ENCODE measurements around the gene ZFP69. TPM values are rescaled to one million over a fixed set of nuclear protein-coding genes. Genes with fewer than 3 reads are reported as not detected.

ZFP69 gene
- total RNA-seq: 1 to 10 TPM; 1.7 to 2.8 (median 2.4) TPM
- 1.8 TPM for polyA plus RNA-seq
- long read RNA-seq, donor 1, partial matches to known transcripts: 1 of 8 reads
- long read RNA-seq, donor 1, other reads (novel, unspliced or antisense): 5 of 8 reads
- long read RNA-seq, donor 2, partial matches to known transcripts: 0 of 5 reads
- long read RNA-seq, donor 2, other reads (novel, unspliced or antisense): 2 of 5 reads
- long read RNA-seq, donor 3: 0 reads
- long read RNA-seq, donor 4, partial matches to known transcripts: 1 of 2 reads
- long read RNA-seq, donor 4, other reads (novel, unspliced or antisense): 0 of 2 reads

DNA sequence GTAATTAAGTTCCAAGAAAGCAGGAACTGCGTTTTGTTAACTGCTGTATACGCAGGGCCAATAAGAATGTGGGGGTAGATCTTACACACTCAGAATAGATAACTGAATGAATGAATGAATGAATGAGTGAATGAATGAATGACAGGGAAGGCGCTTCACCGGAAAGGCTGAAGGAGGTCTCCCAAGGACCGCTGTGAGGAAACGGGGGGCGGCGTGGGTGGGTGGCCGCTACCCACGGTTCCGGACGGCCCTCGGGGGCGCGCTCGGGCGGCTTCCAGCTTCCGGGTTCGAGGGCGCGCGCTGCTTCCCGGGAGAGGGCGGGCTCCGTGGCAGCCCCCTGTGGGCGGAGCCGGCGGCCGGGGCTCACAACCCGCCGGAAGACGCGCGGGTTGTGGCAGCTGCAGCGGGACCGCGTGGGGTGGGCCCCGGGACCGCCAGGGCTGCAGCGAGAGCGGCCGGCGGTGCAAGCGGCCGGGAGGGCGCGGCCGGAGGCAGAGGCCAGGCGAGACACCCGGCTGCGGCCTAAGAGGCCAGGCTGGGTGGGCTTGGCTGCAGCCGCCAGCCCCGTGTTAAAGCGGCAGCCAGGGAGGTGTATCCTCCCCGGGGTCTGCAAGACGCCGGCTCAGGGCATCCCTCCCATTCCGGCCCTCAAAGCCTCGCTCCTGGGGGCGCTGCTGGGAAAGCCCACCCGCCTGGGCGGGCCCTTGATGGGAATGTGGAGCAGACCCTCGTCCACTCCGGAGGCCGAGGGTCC lies at the start of gene ZFP69:
Gene ZFP69 (plus strand): TSS at position 367 of the 754 bp plus-strand sequence. CDS start 2,072 bp downstream, outside the sequence.
- ATAC-seq: peak; percentile 97 to 98
- Histone ChIP-seq H3K27me3 (ENCODE audit: control insufficient read depth, insufficient read depth) (no peaks in the 10 kb centered on the region), H3K4me1 (ENCODE audit: control insufficient read depth, insufficient read depth, low read length) (no peaks in the 10 kb centered on the region), H3K27ac (ENCODE audit: low read length) (peak within 1 kb of the TSS; percentile 3), H3K4me3 (ENCODE audit: low read length) (peak within 1 kb of the TSS; percentile 88), H3K9me3 (ENCODE audit: control insufficient read depth, low read length) (peaks cover 2% of the 10 kb centered on the region)
- DNase-seq: peak; percentile 82 to 94 (median 92)
- WGBS: under 1% methylated on average over 65 of the region's 65 CpGs
- intact Hi-C loops (cut with DNase I): no loop called here

GRCh38 chr1:40431385-40431784 lies 45.7 kb upstream of the ZFP69 start:
- H3K27me3 ChIP-seq (ENCODE audit: control insufficient read depth, insufficient read depth): no peaks in the 10 kb centered on the region

GRCh38 chr1:40432644-40433390 lies 44.3 kb upstream of the ZFP69 start:
- Histone ChIP-seq H3K9me3 (ENCODE audit: control insufficient read depth, low read length) (no peaks in the 10 kb centered on the region), H3K4me1 (ENCODE audit: control insufficient read depth, insufficient read depth, low read length) (peaks cover 2% of the 10 kb centered on the region), H3K4me3 (ENCODE audit: low read length) (no peak overlapping the region), H3K27me3 (ENCODE audit: control insufficient read depth, insufficient read depth) (no peaks in the 10 kb centered on the region), H3K27ac (ENCODE audit: low read length) (no peak overlapping the region)
- DNase-seq (no peak), ATAC-seq (no peak)
- intact Hi-C loops (cut with DNase I): no loop called here
- 38% methylated on average over 3 of the region's 3 CpGs for WGBS

More at GRCh38 chr1:40431385-40431784, 45.7 kb upstream of the ZFP69 start:
- ATAC-seq (no peak), DNase-seq (no peak)
- Histone ChIP-seq H3K4me1 (ENCODE audit: control insufficient read depth, insufficient read depth, low read length) (peaks cover 2% of the 10 kb centered on the region), H3K4me3 (ENCODE audit: low read length) (no peak overlapping the region), H3K9me3 (ENCODE audit: control insufficient read depth, low read length) (no peaks in the 10 kb centered on the region), H3K27ac (ENCODE audit: low read length) (no peak overlapping the region)
- intact Hi-C loops (cut with DNase I): no loop called here

GRCh38 chr1:40435471-40435870 lies 41.6 kb upstream of the ZFP69 start:
- ATAC-seq (no peak), DNase-seq (no peak)
- 75% methylated on average over 5 of the region's 5 CpGs for WGBS
- Histone ChIP-seq H3K27ac (ENCODE audit: low read length) (no peak overlapping the region), H3K4me3 (ENCODE audit: low read length) (no peak overlapping the region), H3K4me1 (ENCODE audit: control insufficient read depth, insufficient read depth, low read length) (peaks cover 2% of the 10 kb centered on the region), H3K9me3 (ENCODE audit: control insufficient read depth, low read length) (no peaks in the 10 kb centered on the region), H3K27me3 (ENCODE audit: control insufficient read depth, insufficient read depth) (no peaks in the 10 kb centered on the region)
- intact Hi-C loops (cut with DNase I): no loop called here

DNA sequence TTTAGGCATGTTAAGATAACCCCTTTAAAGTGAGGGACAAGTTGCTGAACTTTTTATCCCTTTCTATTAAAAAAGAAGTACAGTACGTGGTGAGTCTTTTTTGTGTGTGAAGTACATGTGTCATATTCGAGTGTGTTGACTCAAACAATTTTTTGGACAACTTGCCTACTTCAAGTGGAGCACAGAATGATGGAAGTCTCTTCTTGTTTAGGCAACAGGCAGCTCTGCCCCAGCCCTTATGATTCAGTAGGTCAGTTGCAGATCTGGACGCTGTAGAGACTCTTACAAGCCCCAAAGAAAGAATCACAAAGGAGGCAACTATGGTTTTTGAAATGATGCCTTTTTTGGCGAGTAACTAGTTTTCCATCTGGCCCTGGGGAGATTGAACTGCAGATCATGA lies 41.2 kb upstream of the ZFP69 start:
- no peak for DNase-seq
- no peak overlapping the region for H3K4me3 ChIP-seq (ENCODE audit: low read length)
- no peaks in the 10 kb centered on the region for H3K27me3 ChIP-seq (ENCODE audit: control insufficient read depth, insufficient read depth)
- H3K9me3 ChIP-seq (ENCODE audit: control insufficient read depth, low read length): no peaks in the 10 kb centered on the region
- intact Hi-C loops (cut with DNase I): no loop called here
- ATAC-seq: no peak
- WGBS: 65% methylated on average over 4 of the region's 4 CpGs
- peaks cover 2% of the 10 kb centered on the region for H3K4me1 ChIP-seq (ENCODE audit: control insufficient read depth, insufficient read depth, low read length)
- no peak overlapping the region for H3K27ac ChIP-seq (ENCODE audit: low read length)

GRCh38 chr1:40438391-40439015 lies 38.6 kb upstream of the ZFP69 start:
- Histone ChIP-seq H3K27me3 (ENCODE audit: control insufficient read depth, insufficient read depth) (no peaks in the 10 kb centered on the region), H3K4me1 (ENCODE audit: control insufficient read depth, insufficient read depth, low read length) (peaks cover 2% of the 10 kb centered on the region), H3K27ac (ENCODE audit: low read length) (no peak overlapping the region), H3K9me3 (ENCODE audit: control insufficient read depth, low read length) (no peaks in the 10 kb centered on the region), H3K4me3 (ENCODE audit: low read length) (no peak overlapping the region)
- intact Hi-C loops (cut with DNase I): no loop called here
- WGBS: 62% methylated on average over 3 of the region's 3 CpGs
- DNase-seq (no peak), ATAC-seq (peak; percentile 40 to 67)

GRCh38 chr1:40439247-40439646 lies 37.8 kb upstream of the ZFP69 start:
- no peak overlapping the region for H3K4me3 ChIP-seq (ENCODE audit: low read length)
- no peaks in the 10 kb centered on the region for H3K9me3 ChIP-seq (ENCODE audit: control insufficient read depth, low read length)
- H3K27ac ChIP-seq (ENCODE audit: low read length): no peak overlapping the region
- no peak for DNase-seq
- H3K27me3 ChIP-seq (ENCODE audit: control insufficient read depth, insufficient read depth): no peaks in the 10 kb centered on the region
- 86% methylated on average over 5 of the region's 5 CpGs for WGBS
- intact Hi-C loops (cut with DNase I): no loop called here
- H3K4me1 ChIP-seq (ENCODE audit: control insufficient read depth, insufficient read depth, low read length): peaks cover 2% of the 10 kb centered on the region
- no peak for ATAC-seq

DNA sequence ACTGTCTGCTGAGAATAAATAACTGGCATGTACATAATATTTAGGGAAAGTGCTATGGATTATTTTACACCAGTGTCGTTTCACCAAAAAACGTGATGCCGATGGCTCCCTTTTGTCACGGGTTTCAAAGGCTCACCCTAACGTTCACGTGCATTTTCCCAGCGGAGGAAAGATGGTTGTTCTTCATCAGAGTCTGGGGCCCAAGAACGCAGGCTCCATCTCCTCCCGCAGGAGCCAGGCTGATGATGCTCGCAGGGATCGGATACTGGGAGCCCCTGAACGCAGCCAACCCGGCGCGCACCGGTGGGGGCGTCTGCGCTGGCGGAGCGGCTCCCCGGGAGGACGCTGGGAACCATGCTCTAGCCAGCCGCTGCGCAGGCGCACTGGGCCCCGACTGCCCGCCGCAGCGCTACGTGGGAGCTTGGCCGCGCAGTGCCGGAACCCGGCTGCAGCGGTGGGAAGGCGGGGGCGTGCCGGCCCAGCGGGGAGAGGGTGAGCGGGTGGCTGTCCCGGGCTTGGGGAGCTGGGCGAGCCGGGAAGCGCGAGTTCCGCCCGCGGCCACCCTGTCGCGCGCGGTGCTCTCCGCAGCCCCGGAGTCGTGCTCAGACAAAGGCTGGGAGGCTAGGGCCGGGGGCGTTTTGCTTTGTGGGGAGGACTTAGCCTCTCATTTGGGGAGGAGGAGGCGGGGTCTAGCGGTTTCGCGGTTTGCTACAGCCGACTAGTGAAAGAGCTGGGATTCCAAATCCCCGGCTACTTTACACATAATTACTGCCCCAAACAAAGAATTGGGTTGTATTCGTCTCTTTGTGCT lies 27.2 kb upstream of the ZFP69 start, which contains the start of gene ZFP69B:
Gene ZFP69B (plus strand): TSS at position 793 of the 811 bp plus-strand sequence. CDS start 486 bp downstream, outside the sequence.
- peaks cover 3% of the 10 kb centered on the region for H3K4me1 ChIP-seq (ENCODE audit: control insufficient read depth, insufficient read depth, low read length)
- whole genome bisulfite sequencing: under 1% methylated on average over 64 of the region's 64 CpGs
- peak within 1 kb of the TSS; percentile 39 for H3K27ac ChIP-seq (ENCODE audit: low read length)
- peak within 1 kb of the TSS; percentile 70 for H3K4me3 ChIP-seq (ENCODE audit: low read length)
- intact Hi-C loops (cut with DNase I): no loop called here
- H3K27me3 ChIP-seq (ENCODE audit: control insufficient read depth, insufficient read depth): no peaks in the 10 kb centered on the region
- no peaks in the 10 kb centered on the region for H3K9me3 ChIP-seq (ENCODE audit: control insufficient read depth, low read length)
- DNase-seq (peak; percentile 95 to 98 (median 97)), ATAC-seq (peak; percentile 100)

DNA sequence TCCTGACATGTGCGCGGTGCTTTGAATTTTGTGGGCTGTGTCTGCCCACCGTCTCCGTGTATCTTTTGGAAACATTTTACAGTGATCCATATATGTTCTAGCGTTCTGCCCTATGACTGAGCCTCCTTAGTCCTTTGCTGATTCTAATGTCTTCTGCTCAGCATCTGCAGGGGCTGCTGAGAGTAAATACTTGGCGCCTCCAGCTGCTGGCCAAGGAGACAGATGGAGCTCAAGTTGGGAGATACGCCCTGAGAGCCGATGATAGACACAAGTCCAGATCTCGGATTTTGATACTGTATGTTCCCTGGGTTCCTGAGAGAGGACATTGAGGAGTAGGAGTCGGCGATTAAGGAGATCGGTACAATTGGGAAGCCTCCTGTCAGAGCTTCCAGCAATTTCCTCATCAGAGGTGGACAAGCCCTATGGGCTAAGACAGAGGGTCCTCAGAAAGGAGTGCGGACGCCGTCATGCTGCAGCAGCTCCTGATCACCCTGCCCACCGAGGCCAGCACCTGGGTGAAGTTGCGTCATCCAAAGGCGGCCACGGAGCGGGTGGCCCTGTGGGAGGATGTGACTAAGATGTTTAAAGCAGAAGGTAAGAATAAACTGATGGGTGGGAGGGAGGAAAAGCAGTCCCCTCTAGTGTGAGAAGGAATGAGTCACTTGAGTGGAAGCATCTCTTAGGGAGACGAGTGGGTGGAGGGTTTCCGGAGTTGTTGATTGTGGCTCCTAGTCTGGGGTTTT lies 26.4 kb upstream of the ZFP69 start:
- Histone ChIP-seq H3K9me3 (ENCODE audit: control insufficient read depth, low read length) (no peaks in the 10 kb centered on the region), H3K4me1 (ENCODE audit: control insufficient read depth, insufficient read depth, low read length) (peaks cover 3% of the 10 kb centered on the region), H3K27ac (ENCODE audit: low read length) (peak overlapping the region; percentile 34), H3K27me3 (ENCODE audit: control insufficient read depth, insufficient read depth) (no peaks in the 10 kb centered on the region), H3K4me3 (ENCODE audit: low read length) (peak overlapping the region; percentile 70)
- WGBS: 19% methylated on average over 22 of the region's 22 CpGs
- intact Hi-C loops (cut with DNase I): no loop called here
- peak in 2 of 3 donors; percentile 20 to 43 for DNase-seq
- ATAC-seq: peak; percentile 28 to 42
